Lower lobe of right lung (tissue), 2 donors: ENCODE measurements around the gene DEXI. TPM values are rescaled to one million over a fixed set of nuclear protein-coding genes. Genes with fewer than 3 reads are reported as not detected.
A peak's percentile ranks its signal among the peaks of the same experiment; 100 is the strongest.

Source experiments
- ATAC-seq, 2 donors: fragments of 200-7000 bp; cut with Tn5 transposase; one replicate each; pipeline ENCODE4 v1.9.1; 2020 to 2022; ENCODE audit warnings: mild to moderate bottlenecking in 2 of 2, moderate library complexity in 2 of 2
- DNase-seq: peaks from one replicate; pipeline ENCODE4 v3.0.0-alpha.2; 2020
- H3K27ac ChIP-seq: fragments of 200-600 bp; one replicate; pipeline ENCODE4 v1.8.0; 2022
- H3K27me3 ChIP-seq: fragments of 200-600 bp; one replicate; pipeline ENCODE4 v1.8.0; 2022; ENCODE audit warnings: low read depth
- H3K36me3 ChIP-seq: fragments of 200-600 bp; one replicate; pipeline ENCODE4 v1.8.0; 2022; ENCODE audit warnings: mild to moderate bottlenecking
- H3K4me1 ChIP-seq: fragments of 200-600 bp; one replicate; pipeline ENCODE4 v1.8.0; 2022
- H3K4me3 ChIP-seq: fragments of 200-600 bp; one replicate; pipeline ENCODE4 v1.8.0; 2022; ENCODE audit warnings: mild to moderate bottlenecking
- H3K9me3 ChIP-seq: fragments of 200-600 bp; one replicate; pipeline ENCODE4 v1.8.0; 2022
- CTCF ChIP-seq: fragments of 200-600 bp; IDR thresholded peaks from one replicate; pipeline ENCODE4 v1.8.0; 2022; ENCODE audit warnings: antibody characterized with exemption, mild to moderate bottlenecking
- intact Hi-C: fragments of 100-400 bp; cut with DNase I; formaldehyde crosslinking; loops from one replicate; pipeline ENCODE4 v1.11.0; 2022
- total RNA-seq: library from RNA; stranded (reverse); fragmentation: NEBNext Ultra II Directional; extraction: Animal tissue kit (Norgen Biotek cat#: 25700); gene quantifications from one replicate; pipeline ENCODE4 v1.2.1, GENCODE V29; 2021
- donor health status: DM: no; HTN: yes; CAD: no; lungs with severe emphysema.

Gene DEXI
- total RNA-seq, 1 donor from 2014 or later = 29.9 TPM

GRCh38 chr16:10951026-10951425, 8.8 kb upstream of the DEXI start:
- no peak overlapping the region for H3K27ac ChIP-seq
- no peak overlapping the region for H3K4me3 ChIP-seq
- no peak for TF ChIP-seq CTCF
- no peaks in the 10 kb centered on the region for H3K9me3 ChIP-seq
- H3K36me3 ChIP-seq = no peaks in the 10 kb centered on the region
- DNase-seq (no peak), ATAC-seq (no peak)
- no peaks in the 10 kb centered on the region for H3K27me3 ChIP-seq
- peaks cover 56% of the 10 kb centered on the region for H3K4me1 ChIP-seq
- intact Hi-C loops = no loop called here

DNA sequence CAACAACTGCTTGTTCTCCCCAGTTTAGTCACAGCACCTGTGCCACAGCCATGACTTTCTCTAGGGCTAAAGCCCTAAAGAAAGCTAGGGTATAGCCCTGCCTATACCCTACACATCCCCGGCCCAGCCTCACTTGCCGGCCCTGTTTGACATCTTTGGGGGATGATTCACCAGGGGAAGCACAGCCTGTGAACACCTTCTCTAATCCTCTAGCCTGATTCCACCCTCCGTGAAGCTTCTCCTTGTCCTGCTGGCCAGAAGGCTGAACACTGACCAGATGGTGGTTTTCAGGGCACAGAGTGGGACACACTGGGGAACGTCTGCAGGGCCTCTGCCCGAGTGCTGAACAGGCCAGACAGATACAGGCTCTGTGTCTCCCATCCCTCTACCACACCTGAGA, 8.1 kb upstream of the DEXI start:
- DNase-seq (no peak), ATAC-seq (no peak)
- H3K4me1 ChIP-seq = peaks cover 62% of the 10 kb centered on the region
- no peak for TF ChIP-seq CTCF
- no peak overlapping the region for H3K4me3 ChIP-seq
- no peak overlapping the region for H3K27ac ChIP-seq
- no peaks in the 10 kb centered on the region for H3K27me3 ChIP-seq
- intact Hi-C loops = no loop called here
- no peaks in the 10 kb centered on the region for H3K36me3 ChIP-seq
- no peaks in the 10 kb centered on the region for H3K9me3 ChIP-seq

GRCh38 chr16:10949424-10949970, 7.2 kb upstream of the DEXI start:
- no peaks in the 10 kb centered on the region for H3K27me3 ChIP-seq
- intact Hi-C loops = no loop called here
- ATAC-seq (peak in 1 of 2 donors; percentile 55), DNase-seq (no peak)
- no peak overlapping the region for H3K27ac ChIP-seq
- H3K4me1 ChIP-seq = peaks cover 61% of the 10 kb centered on the region
- H3K4me3 ChIP-seq = no peak overlapping the region
- H3K9me3 ChIP-seq = no peaks in the 10 kb centered on the region
- peak; percentile 9 for TF ChIP-seq CTCF
- no peaks in the 10 kb centered on the region for H3K36me3 ChIP-seq

GRCh38 chr16:10947211-10947787, 5.0 kb upstream of the DEXI start:
- DNase-seq = no peak
- H3K27me3 ChIP-seq = no peaks in the 10 kb centered on the region
- no peak for ATAC-seq
- TF ChIP-seq CTCF = no peak
- intact Hi-C loops = no loop called here
- H3K4me1 ChIP-seq = peaks cover 59% of the 10 kb centered on the region
- H3K9me3 ChIP-seq = no peaks in the 10 kb centered on the region
- no peaks in the 10 kb centered on the region for H3K36me3 ChIP-seq
- no peak overlapping the region for H3K27ac ChIP-seq
- no peak overlapping the region for H3K4me3 ChIP-seq

- Histone ChIP-seq H3K27me3 (no peaks in the 10 kb centered on the region), H3K27ac (peak overlapping the region; percentile 88), H3K36me3 (no peaks in the 10 kb centered on the region), H3K4me1 (peaks cover 58% of the 10 kb centered on the region), H3K4me3 (peak overlapping the region; percentile 5), H3K9me3 (no peaks in the 10 kb centered on the region)
- ATAC-seq (peak; percentile 4 to 49), DNase-seq (no peak)
- no peak for TF ChIP-seq CTCF
- intact Hi-C loops = no loop called here
Observed at GRCh38 chr16:10946308-10946707, 4.0 kb upstream of the DEXI start.
